ENCODE measurements around the gene PRPF38B. TPM values are rescaled to one million over a fixed set of nuclear protein-coding genes. Genes with fewer than 3 reads are reported as not detected.

The PRPF38B gene
- total RNA-seq, 1 donor from 2014 or later, result 52.2 TPM

DNA sequence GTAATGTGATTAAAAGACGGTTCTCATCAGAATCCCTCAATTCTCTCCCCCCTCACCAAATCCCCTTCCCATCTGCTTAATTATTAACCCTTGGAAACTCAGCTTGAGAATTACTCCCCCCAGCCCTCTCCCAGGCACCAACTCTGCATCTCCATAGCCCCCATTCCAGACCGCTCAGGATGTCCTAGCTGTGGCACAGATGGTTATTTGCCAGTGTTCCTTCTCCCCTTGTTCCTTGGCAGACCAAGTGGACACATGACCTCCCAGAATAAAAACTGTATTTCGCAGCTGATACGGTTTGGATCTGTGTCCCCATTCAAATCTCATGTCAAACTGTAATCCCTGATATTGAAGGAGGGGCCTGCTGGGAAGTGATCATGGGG, 45.9 kb upstream of the PRPF38B start:
- Mint-ChIP-seq H3K4me1 (ENCODE audit: low read depth, unreplicated experiment) (peaks cover 10% of the 10 kb centered on the region), H3K27ac (ENCODE audit: unreplicated experiment) (no peak overlapping the region), H3K9me3 (ENCODE audit: unreplicated experiment) (no peaks in the 10 kb centered on the region), H3K27me3 (ENCODE audit: unreplicated experiment) (peaks cover 2% of the 10 kb centered on the region), H3K4me3 (ENCODE audit: unreplicated experiment) (no peak overlapping the region), H3K36me3 (ENCODE audit: unreplicated experiment) (peaks cover 4% of the 10 kb centered on the region)
- no peak for DNase-seq
- TF ChIP-seq, protein P1, sequence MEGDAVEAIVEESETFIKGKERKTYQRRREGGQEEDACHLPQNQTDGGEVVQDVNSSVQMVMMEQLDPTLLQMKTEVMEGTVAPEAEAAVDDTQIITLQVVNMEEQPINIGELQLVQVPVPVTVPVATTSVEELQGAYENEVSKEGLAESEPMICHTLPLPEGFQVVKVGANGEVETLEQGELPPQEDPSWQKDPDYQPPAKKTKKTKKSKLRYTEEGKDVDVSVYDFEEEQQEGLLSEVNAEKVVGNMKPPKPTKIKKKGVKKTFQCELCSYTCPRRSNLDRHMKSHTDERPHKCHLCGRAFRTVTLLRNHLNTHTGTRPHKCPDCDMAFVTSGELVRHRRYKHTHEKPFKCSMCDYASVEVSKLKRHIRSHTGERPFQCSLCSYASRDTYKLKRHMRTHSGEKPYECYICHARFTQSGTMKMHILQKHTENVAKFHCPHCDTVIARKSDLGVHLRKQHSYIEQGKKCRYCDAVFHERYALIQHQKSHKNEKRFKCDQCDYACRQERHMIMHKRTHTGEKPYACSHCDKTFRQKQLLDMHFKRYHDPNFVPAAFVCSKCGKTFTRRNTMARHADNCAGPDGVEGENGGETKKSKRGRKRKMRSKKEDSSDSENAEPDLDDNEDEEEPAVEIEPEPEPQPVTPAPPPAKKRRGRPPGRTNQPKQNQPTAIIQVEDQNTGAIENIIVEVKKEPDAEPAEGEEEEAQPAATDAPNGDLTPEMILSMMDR (IDR thresholded peaks at IDR 0.05; ENCODE audit: partially characterized antibody, unreplicated experiment), result no peak

DNA sequence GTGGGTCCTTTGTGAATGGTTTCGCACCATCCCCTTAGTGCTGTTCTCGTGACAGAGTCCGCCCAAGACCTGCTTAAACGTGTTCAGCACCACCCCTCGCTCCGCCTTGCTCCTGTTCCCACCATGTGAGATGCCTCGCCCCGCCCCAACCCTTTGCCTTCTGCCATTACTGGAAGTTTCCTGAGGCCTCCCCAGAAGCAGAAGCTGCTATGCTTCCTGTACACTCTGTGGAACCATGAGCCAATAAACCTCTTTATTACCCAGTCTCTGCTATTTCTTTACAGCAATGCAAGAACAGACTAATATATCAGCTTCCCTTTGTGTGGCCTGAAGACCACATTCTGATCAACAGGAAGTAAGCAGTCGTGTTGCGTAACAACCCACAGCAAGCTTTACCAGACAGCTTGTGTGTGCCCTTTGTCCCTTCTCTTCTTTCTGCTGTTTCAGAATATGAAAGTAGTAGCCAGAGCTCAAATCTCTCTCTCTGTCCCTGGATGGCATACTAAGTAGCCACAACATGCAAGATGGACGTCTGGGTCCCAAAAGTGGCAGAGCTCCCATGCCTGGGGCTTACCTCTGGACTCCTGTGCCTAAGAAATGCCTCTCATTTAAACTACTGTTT, 45.4 kb upstream of the PRPF38B start:
- peaks cover 5% of the 10 kb centered on the region for H3K36me3 Mint-ChIP-seq (ENCODE audit: unreplicated experiment)
- H3K27me3 Mint-ChIP-seq (ENCODE audit: unreplicated experiment), result peaks cover 2% of the 10 kb centered on the region
- peaks cover 10% of the 10 kb centered on the region for H3K4me1 Mint-ChIP-seq (ENCODE audit: low read depth, unreplicated experiment)
- no peak overlapping the region for H3K4me3 Mint-ChIP-seq (ENCODE audit: unreplicated experiment)
- DNase-seq, result no peak
- H3K27ac Mint-ChIP-seq (ENCODE audit: unreplicated experiment), result no peak overlapping the region
- no peaks in the 10 kb centered on the region for H3K9me3 Mint-ChIP-seq (ENCODE audit: unreplicated experiment)
- TF ChIP-seq, protein P1 (IDR thresholded peaks at IDR 0.05; ENCODE audit: partially characterized antibody, unreplicated experiment), result no peak

DNA sequence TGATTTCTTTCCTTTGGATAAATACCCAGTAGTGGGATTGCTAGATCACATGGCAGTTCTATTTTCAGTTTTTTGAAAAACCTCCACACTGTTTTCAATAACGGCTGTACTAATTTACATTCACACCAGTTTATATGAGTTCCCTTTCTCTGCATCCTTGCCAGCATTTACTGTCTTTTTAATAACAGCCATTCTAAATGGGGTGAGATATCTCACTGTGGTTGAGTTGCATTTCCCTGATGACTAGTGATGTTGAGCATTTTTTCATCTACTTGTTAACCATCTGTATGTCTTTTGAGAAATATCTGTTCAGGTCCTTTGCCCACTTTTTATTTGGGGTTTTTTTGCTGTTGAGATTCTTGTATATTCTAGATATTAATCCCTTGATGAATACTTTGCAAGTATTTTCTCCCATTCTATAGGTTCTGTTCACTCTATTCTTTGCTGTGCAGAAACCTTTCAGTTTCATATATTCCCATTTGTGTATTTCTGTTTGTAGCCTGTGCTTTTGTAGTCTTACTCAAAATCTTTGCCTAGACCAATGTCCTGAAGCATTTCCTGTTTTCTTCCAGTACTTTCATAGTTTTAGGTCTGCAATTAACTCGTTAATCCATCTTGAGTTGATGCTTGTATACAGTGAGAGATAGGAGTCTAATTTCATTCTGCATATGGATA, 38.5 kb upstream of the PRPF38B start:
- DNase-seq, result no peak
- TF ChIP-seq, protein P1 (IDR thresholded peaks at IDR 0.05; ENCODE audit: partially characterized antibody, unreplicated experiment), result no peak
- no peak overlapping the region for H3K27ac Mint-ChIP-seq (ENCODE audit: unreplicated experiment)
- H3K27me3 Mint-ChIP-seq (ENCODE audit: unreplicated experiment), result no peaks in the 10 kb centered on the region
- peaks cover 10% of the 10 kb centered on the region for H3K36me3 Mint-ChIP-seq (ENCODE audit: unreplicated experiment)
- H3K9me3 Mint-ChIP-seq (ENCODE audit: unreplicated experiment), result no peaks in the 10 kb centered on the region
- H3K4me3 Mint-ChIP-seq (ENCODE audit: unreplicated experiment), result no peak overlapping the region
- H3K4me1 Mint-ChIP-seq (ENCODE audit: low read depth, unreplicated experiment), result no peaks in the 10 kb centered on the region

DNA sequence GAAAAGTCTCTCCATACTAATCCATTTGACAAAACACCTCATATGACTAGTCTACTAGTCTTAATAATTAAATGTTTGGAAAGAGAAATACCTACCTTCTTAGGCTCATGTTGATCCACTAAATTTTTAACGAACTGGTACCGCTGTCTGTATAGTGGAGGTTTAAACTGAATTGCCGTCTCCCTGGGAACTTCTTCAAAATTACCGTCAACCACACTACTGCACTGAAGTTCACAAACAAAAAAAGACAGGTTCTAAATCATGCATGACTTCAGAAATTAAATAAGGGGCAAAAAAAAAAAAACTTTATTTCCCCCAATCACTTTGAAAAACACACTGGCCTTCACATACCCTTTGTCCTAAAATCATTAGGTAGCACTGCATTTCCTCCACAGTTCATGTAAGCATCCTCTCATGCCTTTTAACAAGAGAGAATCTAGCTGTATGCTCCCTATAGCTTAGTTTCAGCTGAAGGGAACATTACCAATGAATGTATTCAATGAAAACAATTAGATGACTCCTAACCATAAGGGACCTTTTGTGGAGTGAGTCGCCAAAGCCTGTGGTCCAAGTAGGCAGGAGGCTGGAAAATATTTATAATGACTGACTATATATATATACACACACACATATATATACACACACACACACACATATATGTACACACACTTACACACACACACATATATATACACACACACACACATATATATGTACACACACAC, 34.6 kb upstream of the PRPF38B start:
- peaks cover 2% of the 10 kb centered on the region for H3K9me3 Mint-ChIP-seq (ENCODE audit: unreplicated experiment)
- H3K4me1 Mint-ChIP-seq (ENCODE audit: low read depth, unreplicated experiment), result peaks cover 1% of the 10 kb centered on the region
- H3K4me3 Mint-ChIP-seq (ENCODE audit: unreplicated experiment), result no peak overlapping the region
- H3K27ac Mint-ChIP-seq (ENCODE audit: unreplicated experiment), result no peak overlapping the region
- H3K36me3 Mint-ChIP-seq (ENCODE audit: unreplicated experiment), result peaks cover 5% of the 10 kb centered on the region
- TF ChIP-seq, protein P1 (IDR thresholded peaks at IDR 0.05; ENCODE audit: partially characterized antibody, unreplicated experiment), result no peak
- H3K27me3 Mint-ChIP-seq (ENCODE audit: unreplicated experiment), result no peaks in the 10 kb centered on the region
- no peak for DNase-seq
